Spleen (tissue), 11 donors: Measurements from ENCODE around the gene SNX21. TPM values are rescaled to one million over a fixed set of nuclear protein-coding genes. Genes with fewer than 3 reads are reported as not detected.

ENCODE experiments used
- DNase-seq: peaks from one replicate; pipeline ENCODE4 v3.0.0-alpha.2; 2020
- H3K27ac ChIP-seq, 8 donors: fragments of 200-600 bp; sonication (generic) in 7 of 8; 1 replicate in 4 of 8; 2 replicates in 4 of 8; pipeline versions ENCODE4 v1.5.0 to v1.8.0; 2016 to 2021; ENCODE audit warnings: inconsistent platforms in 4 of 8, mild to moderate bottlenecking in 4 of 8, moderate library complexity in 1 of 8
- H3K27me3 ChIP-seq, 7 donors: fragments of 200-600 bp; sonication (generic) in 6 of 7; replicated peaks in 1 of 7; 1 replicate in 4 of 7; 2 replicates in 3 of 7; pipeline versions ENCODE4 v1.5.0 to v1.8.0; 2016 to 2021; ENCODE audit warnings: inconsistent platforms in 3 of 7, mild to moderate bottlenecking in 1 of 7
- H3K36me3 ChIP-seq, 6 donors: fragments of 200-600 bp; sonication (generic) in 5 of 6; 1 replicate in 4 of 6; 2 replicates in 2 of 6; pipeline versions ENCODE4 v1.5.0 to v1.8.0; 2016 to 2021; ENCODE audit warnings: inconsistent platforms in 2 of 6
- H3K4me1 ChIP-seq, 6 donors: fragments of 200-600 bp; sonication (generic) in 5 of 6; 1 replicate in 3 of 6; 2 replicates in 3 of 6; pipeline versions ENCODE4 v1.5.0 to v1.8.0; 2016 to 2021; ENCODE audit warnings: inconsistent platforms in 3 of 6
- H3K4me3 ChIP-seq, 8 donors: fragments of 200-600 bp; sonication (generic) in 7 of 8; 1 replicate in 4 of 8; 2 replicates in 4 of 8; pipeline versions ENCODE4 v1.5.0 to v1.8.0; 2016 to 2021; ENCODE audit warnings: inconsistent platforms in 4 of 8, mild to moderate bottlenecking in 4 of 8, moderate library complexity in 2 of 8
- H3K9me3 ChIP-seq, 8 donors: fragments of 200-600 bp; sonication (generic) in 7 of 8; 1 replicate in 4 of 8; 2 replicates in 4 of 8; pipeline versions ENCODE4 v1.5.0 to v1.8.0; 2016 to 2021; ENCODE audit warnings: inconsistent platforms in 4 of 8
- POLR2A ChIP-seq, 3 donors: fragments of 450-650 bp; IDR thresholded peaks; one replicate each; pipeline ENCODE4 v1.5.1; 2017; ENCODE audit warnings: antibody characterized with exemption in 3 of 3, mild to moderate bottlenecking in 1 of 3
- POLR2AphosphoS5 ChIP-seq, 3 donors: sonication (generic); formaldehyde crosslinking; IDR thresholded peaks; one replicate each; pipeline ENCODE4 v1.5.1; 2017; ENCODE audit warnings: antibody characterized with exemption in 3 of 3
- WGBS, 5 donors: extraction: QIAGEN DNeasy Blood & Tissue Kit in 3 of 5; methylation state at CpG; one replicate each; pipeline versions ENCODE4 v1.1.5 to v1.1.7; 2013 to 2018; 5-methylcytosine and 5-hydroxymethylcytosine counted together
- intact Hi-C: fragments of 100-400 bp; cut with DNase I; formaldehyde crosslinking; loops from one replicate; pipeline ENCODE4 v1.15.0; 2023; ENCODE audit warnings: low total_unique reads
- polyA plus RNA-seq, 3 donors: library from polyadenylated mRNA; stranded (reverse); fragments of 200-250 nt; gene quantifications; one replicate each; pipeline ENCODE4 v1.2.1, GENCODE V29; 2013
- total RNA-seq, 7 donors: library from RNA; depleted of rRNA in 3 of 7; stranded (reverse); fragments of >200 nt in 3 of 7; fragmentation: NEBNext Ultra II Directional in 4 of 7; extraction: Animal tissue kit (Norgen Biotek cat#: 25700) in 4 of 7; gene quantifications; one replicate each; pipeline versions ENCODE4 v1.1.0 to v1.2.1, GENCODE V29; 2016 to 2021
- TF ChIP-seq, protein P1 (sequence below), 11 experiments: fragments of 200-600 bp in 7 of 11; fragments of 450-650 bp in 4 of 11; sonication (generic) in 4 of 11; IDR thresholded peaks in 8 of 11; conservative IDR thresholded peaks in 3 of 11; 1 replicate in 7 of 11; 2 replicates in 4 of 11; pipeline versions ENCODE4 v1.4.0 to v1.8.0; 2016 to 2021; ENCODE audit warnings: antibody characterized with exemption in 11 of 11, inconsistent platforms in 4 of 11, mild to moderate bottlenecking in 1 of 11
- donor health status: healthy with polysubstance abuse.
- donor health status: DM: no; HTN: no; CAD: no; lungs with moderate emphysema.
- donor health status: DM: no; HTN: no; CAD: no.
- donor health status: Bipolar disorder and iron deficiency.
- donor health status: healthy.
- donor health status: DM: no; HTN: no; CAD: no.
- donor health status: DM: yes; HTN: yes; CAD: no.

Gene SNX21
- total and polyA plus RNA-seq, 10 donors, result 6.3 to 32.4 (median 17.2) TPM

DNA sequence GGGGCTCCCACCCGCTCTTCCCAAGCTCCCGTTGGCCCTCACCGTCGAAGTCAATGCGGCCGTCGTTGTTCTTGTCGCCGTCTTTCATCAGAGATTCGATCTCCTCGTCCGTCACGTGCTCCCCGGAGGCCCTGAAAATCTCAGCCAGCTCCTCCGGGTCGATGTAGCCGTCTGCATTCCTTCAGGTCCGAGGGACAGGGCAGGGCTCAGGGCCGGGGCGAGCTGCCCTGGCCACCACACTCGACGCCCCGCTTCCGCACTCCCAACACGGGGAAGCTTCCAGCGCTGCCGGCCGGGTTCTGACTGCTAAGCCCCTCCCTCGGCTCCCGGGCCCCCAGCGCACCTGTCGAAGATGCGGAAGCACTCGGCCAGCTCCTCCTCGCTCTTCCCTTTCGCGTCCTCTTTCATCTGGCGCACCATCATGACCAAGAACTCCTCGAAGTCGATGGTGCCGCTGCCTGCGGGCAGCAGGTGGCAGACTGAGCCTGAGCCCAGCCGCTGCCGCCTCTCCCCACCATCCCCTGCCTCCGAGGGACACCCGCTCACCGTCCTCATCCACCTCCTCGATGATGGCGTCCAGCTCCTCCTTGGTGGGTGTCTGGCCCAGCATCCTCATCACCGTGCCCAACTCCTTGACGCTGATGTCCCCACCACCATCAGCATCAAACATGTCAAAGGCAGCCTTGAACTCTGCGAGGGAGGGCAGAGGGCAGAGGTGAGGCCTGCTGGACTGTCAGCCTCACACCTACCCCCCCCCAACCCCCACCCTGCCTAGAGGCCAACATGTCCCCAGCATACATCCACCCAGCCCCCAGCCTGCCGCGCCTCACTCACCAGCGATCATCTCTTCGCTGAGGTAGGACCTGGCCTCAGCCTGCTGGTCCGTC, 9.4 kb upstream of the SNX21 start:
- Histone ChIP-seq H3K4me1 (peaks cover 0 to 30% (median 19%) of the 10 kb centered on the region in 6 donors), H3K27me3 (peaks cover 0 to 37% (median 22%) of the 10 kb centered on the region in 7 donors), H3K4me3 (peak overlapping the region in 7 of 8 donors; percentile 13 to 64 (median 21)), H3K36me3 (no peaks in the 10 kb centered on the region), H3K27ac (peak overlapping the region in 1 of 8 donors; percentile 12), H3K9me3 (no peaks in the 10 kb centered on the region)
- intact Hi-C loops, result no loop called here
- 17 to 25% (median 20%) methylated on average over 49 to 57 of the region's 57 CpGs for WGBS, 5 donors
- peak in 2 of 3 donors; percentile 61 to 71 for TF ChIP-seq POLR2AphosphoS5 (IDR thresholded peaks at IDR 0.05)
- TF ChIP-seq, protein P1, sequence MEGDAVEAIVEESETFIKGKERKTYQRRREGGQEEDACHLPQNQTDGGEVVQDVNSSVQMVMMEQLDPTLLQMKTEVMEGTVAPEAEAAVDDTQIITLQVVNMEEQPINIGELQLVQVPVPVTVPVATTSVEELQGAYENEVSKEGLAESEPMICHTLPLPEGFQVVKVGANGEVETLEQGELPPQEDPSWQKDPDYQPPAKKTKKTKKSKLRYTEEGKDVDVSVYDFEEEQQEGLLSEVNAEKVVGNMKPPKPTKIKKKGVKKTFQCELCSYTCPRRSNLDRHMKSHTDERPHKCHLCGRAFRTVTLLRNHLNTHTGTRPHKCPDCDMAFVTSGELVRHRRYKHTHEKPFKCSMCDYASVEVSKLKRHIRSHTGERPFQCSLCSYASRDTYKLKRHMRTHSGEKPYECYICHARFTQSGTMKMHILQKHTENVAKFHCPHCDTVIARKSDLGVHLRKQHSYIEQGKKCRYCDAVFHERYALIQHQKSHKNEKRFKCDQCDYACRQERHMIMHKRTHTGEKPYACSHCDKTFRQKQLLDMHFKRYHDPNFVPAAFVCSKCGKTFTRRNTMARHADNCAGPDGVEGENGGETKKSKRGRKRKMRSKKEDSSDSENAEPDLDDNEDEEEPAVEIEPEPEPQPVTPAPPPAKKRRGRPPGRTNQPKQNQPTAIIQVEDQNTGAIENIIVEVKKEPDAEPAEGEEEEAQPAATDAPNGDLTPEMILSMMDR (IDR thresholded peaks at IDR 0.05 in 8 of 11, conservative IDR thresholded peaks at IDR 0.05 in 3 of 11), result peak in 9 of 11 experiments; percentile 24 to 60 (median 49)
- no peak for TF ChIP-seq POLR2A (IDR thresholded peaks at IDR 0.05)
- DNase-seq, result peak; percentile 85

- H3K27ac ChIP-seq, result peak overlapping the region in 7 of 8 donors; percentile 4 to 74 (median 44)
- 79 to 90% (median 82%) methylated on average over 6 of the region's 6 CpGs for WGBS, 5 donors
- H3K27me3 ChIP-seq, result peaks cover 0 to 32% (median 22%) of the 10 kb centered on the region in 7 donors
- intact Hi-C loops, result no loop called here
- H3K4me3 ChIP-seq, result no peak overlapping the region
- no peaks in the 10 kb centered on the region for H3K9me3 ChIP-seq
- TF ChIP-seq POLR2AphosphoS5 (IDR thresholded peaks at IDR 0.05) (peak in 1 of 3 donors; percentile 39), POLR2A (IDR thresholded peaks at IDR 0.05) (no peak)
- H3K36me3 ChIP-seq, result no peaks in the 10 kb centered on the region
- H3K4me1 ChIP-seq, result peaks cover 0 to 32% (median 20%) of the 10 kb centered on the region in 6 donors
- DNase-seq, result no peak
These were observed 7.1 kb upstream of the SNX21 start for GRCh38 chr20:45826381-45827019.

DNA sequence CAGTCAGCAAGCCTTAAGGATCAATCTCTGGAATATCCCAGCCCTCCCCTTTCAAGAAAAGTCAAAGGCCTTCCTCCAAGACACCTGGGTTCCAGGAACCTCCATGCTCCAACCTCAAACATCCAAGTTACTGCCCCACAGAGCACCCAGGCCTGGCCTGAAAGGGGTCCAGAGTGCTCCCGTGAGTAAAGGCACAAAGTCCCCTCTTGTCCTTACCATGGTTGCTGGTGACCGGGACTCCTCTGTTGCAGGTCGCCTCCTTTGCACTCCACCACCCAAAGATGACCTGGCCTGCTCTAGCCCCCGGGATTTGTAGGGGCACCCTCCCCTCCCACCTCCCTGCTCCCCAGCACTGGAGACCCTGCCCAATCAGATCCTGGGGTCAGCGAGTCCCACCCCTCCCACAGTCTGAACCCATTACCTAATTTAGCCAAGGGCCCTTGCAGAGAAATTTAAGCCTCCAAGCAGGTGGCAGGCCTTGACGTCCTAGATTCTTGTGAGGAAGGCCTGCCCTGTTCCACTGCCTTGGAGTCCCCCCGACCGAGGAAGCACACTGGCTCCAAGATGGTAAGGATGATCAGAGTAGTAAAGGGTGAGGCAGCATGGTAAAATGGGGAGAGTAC, 6.5 kb upstream of the SNX21 start, which contains the start of gene TNNC2:
Gene TNNC2, minus strand, starts transcription at position 283 of the 623 bp plus-strand sequence. Its CDS starts 64 bp downstream, at position 219.
- Histone ChIP-seq H3K4me1 (peaks cover under 1 to 39% (median 23%) of the 10 kb centered on the region in 6 donors), H3K4me3 (no peak within 1 kb of the TSS), H3K9me3 (no peaks in the 10 kb centered on the region), H3K27ac (peak within 1 kb of the TSS in 7 of 8 donors; percentile 4 to 74 (median 44)), H3K27me3 (peaks cover 0 to 27% (median 19%) of the 10 kb centered on the region in 7 donors), H3K36me3 (no peaks in the 10 kb centered on the region)
- no peak for TF ChIP-seq POLR2A (IDR thresholded peaks at IDR 0.05)
- no peak for TF ChIP-seq POLR2AphosphoS5 (IDR thresholded peaks at IDR 0.05)
- TF ChIP-seq, protein P1 (IDR thresholded peaks at IDR 0.05 in 8 of 11, conservative IDR thresholded peaks at IDR 0.05 in 3 of 11), result no peak
- intact Hi-C loops, result no loop called here
- DNase-seq, result no peak
- 82 to 95% (median 90%) methylated on average over 8 of the region's 8 CpGs for WGBS, 5 donors

GRCh38 chr20:45827712-45828111, 5.9 kb upstream of the SNX21 start:
- intact Hi-C loops, result no loop called here
- no peak for DNase-seq
- peaks cover 6 to 39% (median 27%) of the 10 kb centered on the region in 6 donors for H3K4me1 ChIP-seq
- WGBS, 5 donors, result 73 to 88% (median 82%) methylated on average over 6 of the region's 6 CpGs
- no peak overlapping the region for H3K4me3 ChIP-seq
- H3K36me3 ChIP-seq, result no peaks in the 10 kb centered on the region
- H3K27ac ChIP-seq, result peak overlapping the region in 3 of 8 donors; percentile 44 to 74 (median 67)
- TF ChIP-seq, protein P1 (IDR thresholded peaks at IDR 0.05 in 8 of 11, conservative IDR thresholded peaks at IDR 0.05 in 3 of 11), result no peak
- H3K9me3 ChIP-seq, result no peaks in the 10 kb centered on the region
- H3K27me3 ChIP-seq, result peaks cover 0 to 21% (median 13%) of the 10 kb centered on the region in 7 donors
